Keratinocyte (primary cell): ENCODE results near the gene RBM42.

Experiments used
- CTCF ChIP-seq, 3 experiments: IDR thresholded peaks in 1 of 3; conservative IDR thresholded peaks in 1 of 3; optimal IDR thresholded peaks in 1 of 3; 2 replicates in 2 of 3; 3 replicates in 1 of 3; pipeline versions ENCODE3 to v1.5.1; 2011; ENCODE audit warnings: low read length in 3 of 3, mild to moderate bottlenecking in 3 of 3, moderate library complexity in 2 of 3, control low read depth in 1 of 3, inconsistent platforms in 1 of 3; ENCODE audit not compliant: insufficient read depth in 2 of 3; ENCODE audit errors: extremely low read depth in 1 of 3
- EZH2 ChIP-seq: IDR thresholded peaks from one replicate; pipeline ENCODE4 v1.6.1; 2012; ENCODE audit warnings: inconsistent platforms, mild to moderate bottlenecking, low read length, moderate library complexity

- TF ChIP-seq CTCF (optimal IDR thresholded peaks at IDR 0.05 in 1 of 3, IDR thresholded peaks at IDR 0.05 in 1 of 3, conservative IDR thresholded peaks at IDR 0.05 in 1 of 3; ENCODE audit: extremely low read depth in 1 of 3, insufficient read depth in 2 of 3, low read length in 3 of 3) (no peak), EZH2 (no peak)
These were observed 37.5 kb downstream of the RBM42 start, which contains the start of gene UPK1A for GRCh38 chr19:35666251-35666913.
